Measurements from ENCODE around the gene RDH5. TPM values are rescaled to one million over a fixed set of nuclear protein-coding genes. Genes with fewer than 3 reads are reported as not detected.

The RDH5 gene
- total RNA-seq, 4 donors from 2014 or later = 13.8 to 23.0 (median 17.2) TPM

DNA sequence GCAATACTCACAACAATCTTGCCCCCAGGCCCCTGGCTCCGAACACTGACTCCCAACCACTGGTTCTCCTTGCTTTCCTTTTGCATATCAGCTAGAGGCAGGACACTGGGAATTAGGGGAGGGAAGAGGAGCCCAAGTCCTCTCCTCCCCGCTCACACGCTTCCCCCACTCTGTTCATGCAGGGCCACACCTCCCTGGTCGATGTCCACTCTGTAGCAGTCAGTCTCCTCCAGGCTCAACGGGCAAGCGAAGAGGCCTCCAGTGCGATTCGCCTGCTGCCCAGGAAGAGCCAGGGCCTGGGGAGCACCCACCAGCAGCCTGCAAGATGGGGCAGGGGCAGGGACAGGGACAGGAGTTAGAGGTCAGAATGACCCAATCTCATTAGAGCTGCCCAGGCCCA is 17.3 kb upstream of the RDH5 start:
- WGBS = 63% methylated on average over 5 of the region's 8 CpGs

DNA sequence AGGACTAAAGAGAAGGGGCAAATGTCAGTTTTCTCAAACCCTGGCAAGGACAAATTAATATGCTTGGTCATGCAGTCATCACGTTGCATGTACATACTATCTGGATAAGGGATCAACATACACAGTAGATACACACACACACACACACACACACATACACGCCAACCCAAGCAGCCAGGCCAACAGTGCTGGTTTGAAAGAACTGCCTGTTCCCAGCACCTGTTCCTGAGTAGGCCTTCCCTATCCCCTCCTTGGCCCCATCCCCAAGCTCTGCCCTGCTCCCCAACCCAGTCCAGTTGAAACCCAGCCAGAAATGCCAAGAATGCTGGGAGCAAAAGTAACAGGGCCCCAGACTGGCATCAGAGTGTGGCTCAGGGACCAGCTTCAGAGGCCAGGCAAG is 16.9 kb upstream of the RDH5 start:
- no peaks in the 10 kb centered on the region for H3K9me3 ChIP-seq
- TF ChIP-seq EP300 (IDR thresholded peaks at IDR 0.05) (peak; percentile 16), POLR2AphosphoS5 (IDR thresholded peaks at IDR 0.05) (peak; percentile 63 to 64), POLR2A (IDR thresholded peaks at IDR 0.05; ENCODE audit: low read depth) (no peak)
- H3K27ac ChIP-seq (replicated peaks in 1 of 4) = peak overlapping the region; percentile 89 to 100 (median 96)
- peaks cover 0 to 34% (median 20%) of the 10 kb centered on the region in 4 donors for H3K36me3 ChIP-seq
- peak overlapping the region; percentile 71 to 86 (median 74) for H3K4me3 ChIP-seq
- intact Hi-C loops (cut with DNase I) = no loop called here
- DNase-seq (ENCODE audit: extremely low spot score) = no peak
- H3K27me3 ChIP-seq = no peaks in the 10 kb centered on the region
- WGBS = 33% methylated on average over 2 of the region's 2 CpGs
- peaks cover 36 to 90% (median 75%) of the 10 kb centered on the region in 4 donors for H3K4me1 ChIP-seq

More for the DNA sequence above, 17.3 kb upstream of the RDH5 start:
- H3K4me1 ChIP-seq = peaks cover 33 to 89% (median 70%) of the 10 kb centered on the region in 4 donors
- no peak for TF ChIP-seq EP300 (IDR thresholded peaks at IDR 0.05)
- TF ChIP-seq POLR2A (IDR thresholded peaks at IDR 0.05; ENCODE audit: low read depth) = no peak
- TF ChIP-seq CTCF (IDR thresholded peaks at IDR 0.05) = no peak
- no peak for TF ChIP-seq POLR2AphosphoS5 (IDR thresholded peaks at IDR 0.05)
- intact Hi-C loops (cut with DNase I) = no loop called here
- no peaks in the 10 kb centered on the region for H3K9me3 ChIP-seq
- peak overlapping the region; percentile 71 to 86 (median 74) for H3K4me3 ChIP-seq
- H3K27ac ChIP-seq (replicated peaks in 1 of 4) = peak overlapping the region; percentile 89 to 100 (median 96)
- no peak for DNase-seq (ENCODE audit: extremely low spot score)
- H3K36me3 ChIP-seq = peaks cover 0 to 38% (median 24%) of the 10 kb centered on the region in 4 donors
- no peaks in the 10 kb centered on the region for H3K27me3 ChIP-seq

- Histone ChIP-seq H3K27ac (replicated peaks in 1 of 4) (peak overlapping the region; percentile 89 to 100 (median 96)), H3K36me3 (peaks cover 0 to 25% (median 13%) of the 10 kb centered on the region in 4 donors), H3K4me3 (peak overlapping the region; percentile 71 to 86 (median 74)), H3K4me1 (peaks cover 44 to 91% (median 81%) of the 10 kb centered on the region in 4 donors), H3K9me3 (no peaks in the 10 kb centered on the region), H3K27me3 (no peaks in the 10 kb centered on the region)
- DNase-seq (ENCODE audit: extremely low spot score) = no peak
- intact Hi-C loops (cut with DNase I) = no loop called here
- WGBS = 51% methylated on average over 6 of the region's 6 CpGs
- TF ChIP-seq POLR2AphosphoS5 (IDR thresholded peaks at IDR 0.05) = peak; percentile 16 to 63
- TF ChIP-seq CTCF (IDR thresholded peaks at IDR 0.05) = no peak
Observed at GRCh38 chr12:55703901-55704761, 16.1 kb upstream of the RDH5 start.

- H3K36me3 ChIP-seq = peaks cover 0 to 17% (median 9%) of the 10 kb centered on the region in 4 donors
- H3K27ac ChIP-seq (replicated peaks in 1 of 4) = peak overlapping the region; percentile 89 to 100 (median 96)
- peaks cover 46 to 91% (median 82%) of the 10 kb centered on the region in 4 donors for H3K4me1 ChIP-seq
- H3K27me3 ChIP-seq = no peaks in the 10 kb centered on the region
- no peak for DNase-seq (ENCODE audit: extremely low spot score)
- peak overlapping the region; percentile 71 to 86 (median 74) for H3K4me3 ChIP-seq
- TF ChIP-seq EP300 (IDR thresholded peaks at IDR 0.05) (no peak), POLR2A (IDR thresholded peaks at IDR 0.05; ENCODE audit: low read depth) (no peak), POLR2AphosphoS5 (IDR thresholded peaks at IDR 0.05) (no peak), CTCF (IDR thresholded peaks at IDR 0.05) (no peak)
- 48% methylated on average over 9 of the region's 9 CpGs for WGBS
- H3K9me3 ChIP-seq = no peaks in the 10 kb centered on the region
- intact Hi-C loops (cut with DNase I) = no loop called here
Observed at GRCh38 chr12:55704824-55705718, 15.1 kb upstream of the RDH5 start.
